NB4 (cell line): ENCODE measurements around the gene FETUB.

Source experiments
- MYC ChIP-seq: IDR thresholded peaks from 2 replicates; pipeline ENCODE4 v1.6.1; 2011; ENCODE audit warnings: low read depth, low read length
- POLR2A ChIP-seq: IDR thresholded peaks from 2 replicates; pipeline ENCODE4 v1.6.1; 2011; ENCODE audit warnings: mild to moderate bottlenecking; ENCODE audit not compliant: insufficient read length; ENCODE audit errors: extremely low read depth
- TF ChIP-seq, protein P1 (sequence below): IDR thresholded peaks from one replicate; pipeline ENCODE4 v1.5.1; 2012; ENCODE audit warnings: low read depth, low read length

DNA sequence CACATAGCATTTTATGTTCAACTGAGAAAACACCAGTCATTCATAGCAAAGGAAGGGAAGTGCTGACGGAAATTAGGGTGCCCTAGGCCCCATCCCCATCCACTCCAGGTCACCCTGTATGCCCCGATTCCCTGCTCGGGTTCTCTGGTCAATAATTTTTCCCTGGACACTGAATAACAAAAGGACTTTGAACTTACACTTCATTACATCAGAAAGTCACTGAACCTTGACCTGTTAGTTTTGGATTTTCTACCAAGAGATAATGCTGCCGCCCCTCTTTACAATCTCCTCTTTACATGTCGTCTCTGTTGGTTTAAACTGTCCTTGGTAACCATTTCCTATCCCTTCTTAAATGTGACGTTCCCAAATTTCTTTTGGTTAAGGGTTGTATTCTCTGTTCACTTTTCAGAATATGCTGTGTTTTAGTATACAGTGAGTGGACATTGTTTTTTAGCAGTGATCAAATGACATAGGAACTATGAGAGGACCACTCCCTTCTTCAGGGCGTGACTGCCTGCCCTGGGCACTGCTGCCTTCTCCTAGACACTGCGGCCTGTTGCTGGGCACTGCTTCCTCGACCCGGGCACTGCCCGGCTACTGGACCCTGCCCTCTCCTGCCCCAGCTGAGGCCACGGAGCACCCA, 40.9 kb upstream of the FETUB start:
- TF ChIP-seq POLR2A (no peak), MYC (no peak)
- TF ChIP-seq, protein P1, sequence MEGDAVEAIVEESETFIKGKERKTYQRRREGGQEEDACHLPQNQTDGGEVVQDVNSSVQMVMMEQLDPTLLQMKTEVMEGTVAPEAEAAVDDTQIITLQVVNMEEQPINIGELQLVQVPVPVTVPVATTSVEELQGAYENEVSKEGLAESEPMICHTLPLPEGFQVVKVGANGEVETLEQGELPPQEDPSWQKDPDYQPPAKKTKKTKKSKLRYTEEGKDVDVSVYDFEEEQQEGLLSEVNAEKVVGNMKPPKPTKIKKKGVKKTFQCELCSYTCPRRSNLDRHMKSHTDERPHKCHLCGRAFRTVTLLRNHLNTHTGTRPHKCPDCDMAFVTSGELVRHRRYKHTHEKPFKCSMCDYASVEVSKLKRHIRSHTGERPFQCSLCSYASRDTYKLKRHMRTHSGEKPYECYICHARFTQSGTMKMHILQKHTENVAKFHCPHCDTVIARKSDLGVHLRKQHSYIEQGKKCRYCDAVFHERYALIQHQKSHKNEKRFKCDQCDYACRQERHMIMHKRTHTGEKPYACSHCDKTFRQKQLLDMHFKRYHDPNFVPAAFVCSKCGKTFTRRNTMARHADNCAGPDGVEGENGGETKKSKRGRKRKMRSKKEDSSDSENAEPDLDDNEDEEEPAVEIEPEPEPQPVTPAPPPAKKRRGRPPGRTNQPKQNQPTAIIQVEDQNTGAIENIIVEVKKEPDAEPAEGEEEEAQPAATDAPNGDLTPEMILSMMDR: no peak
